Panc1 (cell line): Measurements from ENCODE around the gene ADARB1.

Experiments
- CTCF ChIP-seq: fragments of 450-650 bp; IDR thresholded peaks from 2 replicates; pipeline ENCODE4 v1.5.1; 2017; ENCODE audit warnings: mild to moderate bottlenecking
- POLR2AphosphoS5 ChIP-seq: IDR thresholded peaks from 2 replicates; pipeline ENCODE4 v1.6.1; 2012; ENCODE audit warnings: mild to moderate bottlenecking, low read depth, low read length, moderate library complexity
- REST ChIP-seq, 2 experiments: IDR thresholded peaks; 2 replicates each; pipeline ENCODE4 v1.6.1; 2011 to 2012; ENCODE audit warnings: low read depth in 2 of 2, control low read depth in 1 of 2, low read length in 1 of 2, mild to moderate bottlenecking in 1 of 2, moderate library complexity in 1 of 2; ENCODE audit not compliant: insufficient read depth in 1 of 2
- SIN3A ChIP-seq: IDR thresholded peaks from 2 replicates; pipeline ENCODE4 v1.6.1; 2012; ENCODE audit warnings: low read depth, mild to moderate bottlenecking, low read length, moderate library complexity, borderline replicate concordance; ENCODE audit not compliant: insufficient read depth
- TCF7L2 ChIP-seq: IDR thresholded peaks from 2 replicates; pipeline ENCODE4 v1.6.1; 2011; ENCODE audit warnings: mild to moderate bottlenecking, low read depth, low read length, inconsistent platforms

- TF ChIP-seq CTCF (no peak), POLR2AphosphoS5 (no peak), REST (IDR thresholded peaks at IDR 0.05; ENCODE audit: insufficient read depth in 1 of 2, low read depth in 2 of 2, low read length in 1 of 2) (no peak), TCF7L2 (no peak), SIN3A (no peak)
Observed at GRCh38 chr21:45078877-45079281, 4.5 kb downstream of the ADARB1 start.
